Loucy (cell line): Measurements from ENCODE around the gene FKBP4.

Experiments
- H2AFZ ChIP-seq: fragments of 200-600 bp; sonication (generic); 2 replicates; pipeline ENCODE4 v1.6.0; 2016; ENCODE audit warnings: antibody characterized with exemption, mild to moderate bottlenecking, low read length, moderate library complexity
- H3F3A ChIP-seq: fragments of 200-600 bp; 2 replicates; pipeline ENCODE4 v1.6.0; 2016; ENCODE audit warnings: antibody characterized with exemption, low read depth, mild to moderate bottlenecking
- H3K27me3 ChIP-seq: fragments of 200-600 bp; sonication (generic); 2 replicates; pipeline ENCODE4 v1.6.1; 2014; ENCODE audit warnings: low read length, mild to moderate bottlenecking; ENCODE audit not compliant: insufficient read depth, poor library complexity, severe bottlenecking
- H3K36me3 ChIP-seq: fragments of 200-600 bp; sonication (generic); 2 replicates; pipeline ENCODE4 v1.6.1; 2016; ENCODE audit warnings: low read length; ENCODE audit not compliant: insufficient read depth
- H3K4me1 ChIP-seq: fragments of 200-600 bp; sonication (generic); 2 replicates; pipeline ENCODE4 v1.5.1; 2014; ENCODE audit warnings: low read length, mild to moderate bottlenecking; ENCODE audit not compliant: insufficient read depth, poor library complexity, severe bottlenecking
- H3K4me2 ChIP-seq: fragments of 200-600 bp; sonication (generic); 2 replicates; pipeline ENCODE4 v1.6.0; 2014; ENCODE audit warnings: antibody characterized with exemption, low read length, low read depth, mild to moderate bottlenecking; ENCODE audit not compliant: poor library complexity, severe bottlenecking
- H3K4me3 ChIP-seq: fragments of 200-600 bp; sonication (generic); 2 replicates; pipeline ENCODE4 v1.5.1; 2014; ENCODE audit warnings: low read length, mild to moderate bottlenecking, mixed read lengths; ENCODE audit not compliant: poor library complexity, severe bottlenecking
- H3K79me2 ChIP-seq: fragments of 200-600 bp; sonication (generic); 2 replicates; pipeline ENCODE4 v1.6.1; 2014; ENCODE audit warnings: low read length; ENCODE audit not compliant: insufficient read depth
- H3K9ac ChIP-seq: fragments of 200-600 bp; sonication (generic); 2 replicates; pipeline ENCODE4 v1.6.0; 2014; ENCODE audit warnings: mild to moderate bottlenecking, low read depth, low read length, moderate library complexity; ENCODE audit not compliant: poor library complexity, severe bottlenecking
- H3K9me2 ChIP-seq: fragments of 200-600 bp; sonication (generic); replicated peaks from 2 replicates; pipeline ENCODE4 v1.6.1; 2016; ENCODE audit warnings: low read depth, low read length, mixed read lengths
- H3K9me3 ChIP-seq: fragments of 200-600 bp; sonication (generic); 2 replicates; pipeline ENCODE4 v1.6.1; 2014; ENCODE audit warnings: mild to moderate bottlenecking, antibody characterized with exemption, low read length, low read depth; ENCODE audit not compliant: insufficient read depth
- H4K20me1 ChIP-seq: fragments of 200-600 bp; sonication (generic); 2 replicates; pipeline ENCODE4 v1.6.0; 2014; ENCODE audit warnings: antibody characterized with exemption, low read length, mild to moderate bottlenecking; ENCODE audit not compliant: insufficient read depth, poor library complexity, severe bottlenecking
- EZH2phosphoT487 ChIP-seq: fragments of 200-600 bp; IDR thresholded peaks from 2 replicates; pipeline ENCODE4 v1.6.1; 2018; ENCODE audit warnings: antibody characterized with exemption, mild to moderate bottlenecking, moderate library complexity, borderline replicate concordance
- TF ChIP-seq, protein P1 (sequence below): fragments of 200-600 bp; sonication (generic); conservative IDR thresholded peaks from 2 replicates; pipeline ENCODE4 v1.5.1; 2014; ENCODE audit warnings: mild to moderate bottlenecking, antibody characterized with exemption, low read length

FKBP4 gene

DNA sequence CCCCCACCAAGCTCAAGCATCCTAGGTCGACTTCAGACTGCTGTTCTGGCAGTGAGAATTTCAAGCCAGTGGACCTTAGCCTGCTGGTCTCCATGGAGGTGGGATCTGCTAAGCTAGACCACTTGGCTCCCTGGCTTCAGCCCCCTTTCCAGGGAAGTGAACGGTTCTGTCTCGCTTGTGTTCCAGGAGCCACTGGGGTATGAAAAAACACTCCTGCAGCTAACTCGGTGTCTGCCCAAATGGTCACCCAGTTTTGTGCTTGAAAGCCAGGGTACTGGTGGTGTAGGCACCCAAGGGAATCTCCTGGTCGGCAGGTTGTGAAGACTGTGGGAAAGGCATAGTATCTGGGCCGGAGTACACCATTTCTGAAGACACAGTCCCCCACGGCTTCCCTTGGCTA, 44.6 kb upstream of the FKBP4 start:
- Histone ChIP-seq H3K27me3 (no peaks in the 10 kb centered on the region), H3K4me2 (no peak overlapping the region), H3K9me2 (no peaks in the 10 kb centered on the region), H3K9me3 (no peaks in the 10 kb centered on the region), H3K4me1 (no peaks in the 10 kb centered on the region), H3K4me3 (no peak overlapping the region), H3K9ac (no peak overlapping the region), H3F3A (no peaks in the 10 kb centered on the region), H2AFZ (no peak overlapping the region), H4K20me1 (no peaks in the 10 kb centered on the region), H3K36me3 (no peaks in the 10 kb centered on the region), H3K79me2 (no peaks in the 10 kb centered on the region)
- TF ChIP-seq, protein P1, sequence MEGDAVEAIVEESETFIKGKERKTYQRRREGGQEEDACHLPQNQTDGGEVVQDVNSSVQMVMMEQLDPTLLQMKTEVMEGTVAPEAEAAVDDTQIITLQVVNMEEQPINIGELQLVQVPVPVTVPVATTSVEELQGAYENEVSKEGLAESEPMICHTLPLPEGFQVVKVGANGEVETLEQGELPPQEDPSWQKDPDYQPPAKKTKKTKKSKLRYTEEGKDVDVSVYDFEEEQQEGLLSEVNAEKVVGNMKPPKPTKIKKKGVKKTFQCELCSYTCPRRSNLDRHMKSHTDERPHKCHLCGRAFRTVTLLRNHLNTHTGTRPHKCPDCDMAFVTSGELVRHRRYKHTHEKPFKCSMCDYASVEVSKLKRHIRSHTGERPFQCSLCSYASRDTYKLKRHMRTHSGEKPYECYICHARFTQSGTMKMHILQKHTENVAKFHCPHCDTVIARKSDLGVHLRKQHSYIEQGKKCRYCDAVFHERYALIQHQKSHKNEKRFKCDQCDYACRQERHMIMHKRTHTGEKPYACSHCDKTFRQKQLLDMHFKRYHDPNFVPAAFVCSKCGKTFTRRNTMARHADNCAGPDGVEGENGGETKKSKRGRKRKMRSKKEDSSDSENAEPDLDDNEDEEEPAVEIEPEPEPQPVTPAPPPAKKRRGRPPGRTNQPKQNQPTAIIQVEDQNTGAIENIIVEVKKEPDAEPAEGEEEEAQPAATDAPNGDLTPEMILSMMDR, result no peak
- TF ChIP-seq EZH2phosphoT487, result no peak

DNA sequence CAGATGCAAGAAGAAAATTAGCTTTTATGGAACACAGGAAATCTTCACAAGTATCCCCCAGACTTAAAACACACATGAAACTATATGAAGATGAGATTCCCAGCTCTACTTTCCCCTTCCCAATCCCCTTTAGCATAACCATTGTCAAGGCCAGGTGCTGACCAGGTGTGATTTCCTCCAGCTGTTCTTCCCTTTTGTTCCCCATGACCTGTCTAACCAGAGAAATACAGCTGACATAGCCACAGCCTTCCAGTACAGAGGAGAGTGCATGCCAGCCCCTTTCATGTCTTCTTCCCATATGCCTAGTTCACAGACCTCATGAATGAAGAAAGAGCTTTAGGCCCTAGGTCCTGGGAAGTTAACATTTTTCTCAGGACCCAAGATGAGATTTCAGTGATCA, 43.5 kb upstream of the FKBP4 start:
- Histone ChIP-seq H3K27me3 (no peaks in the 10 kb centered on the region), H2AFZ (no peak overlapping the region), H3K4me2 (no peak overlapping the region), H3K9ac (no peak overlapping the region), H3K9me3 (no peaks in the 10 kb centered on the region), H3K79me2 (no peaks in the 10 kb centered on the region), H4K20me1 (no peaks in the 10 kb centered on the region), H3K36me3 (no peaks in the 10 kb centered on the region), H3K9me2 (no peaks in the 10 kb centered on the region), H3F3A (no peaks in the 10 kb centered on the region), H3K4me3 (no peak overlapping the region), H3K4me1 (no peaks in the 10 kb centered on the region)
- TF ChIP-seq, protein P1, result no peak
- TF ChIP-seq EZH2phosphoT487, result no peak

DNA sequence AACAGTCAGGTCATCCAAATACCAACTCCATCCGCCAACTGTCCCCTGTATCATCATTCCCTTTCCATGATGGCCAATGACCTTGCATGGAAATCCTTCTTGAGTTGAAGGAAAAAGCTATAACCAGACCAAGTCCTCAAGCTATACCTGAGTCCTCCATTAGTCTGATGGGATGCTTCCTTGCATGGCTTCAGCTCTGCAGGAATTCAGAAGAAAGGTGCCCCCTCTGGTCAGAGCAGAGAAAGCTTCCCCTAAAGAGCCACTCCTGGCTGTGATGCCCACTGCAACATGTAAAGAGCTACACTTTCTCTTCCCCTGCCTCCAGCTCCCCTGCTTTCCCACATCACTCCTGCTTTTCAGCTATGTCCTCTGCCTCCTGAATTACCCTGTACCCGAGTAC, 43.1 kb upstream of the FKBP4 start:
- no peak for TF ChIP-seq EZH2phosphoT487
- TF ChIP-seq, protein P1, result no peak
- Histone ChIP-seq H3K27me3 (no peaks in the 10 kb centered on the region), H3F3A (no peaks in the 10 kb centered on the region), H3K9me2 (no peaks in the 10 kb centered on the region), H3K4me3 (no peak overlapping the region), H3K9ac (no peak overlapping the region), H3K9me3 (no peaks in the 10 kb centered on the region), H4K20me1 (no peaks in the 10 kb centered on the region), H3K4me2 (no peak overlapping the region), H3K4me1 (no peaks in the 10 kb centered on the region), H2AFZ (no peak overlapping the region), H3K79me2 (no peaks in the 10 kb centered on the region), H3K36me3 (no peaks in the 10 kb centered on the region)
